Measurements from ENCODE around the gene ARIH2. TPM values are rescaled to one million over a fixed set of nuclear protein-coding genes. Genes with fewer than 3 reads are reported as not detected.

The ARIH2 gene
- total and polyA plus RNA-seq, 2 of the 4 experiments (the other 2 are of a cell fraction), result 62.3 to 93.7 TPM

DNA sequence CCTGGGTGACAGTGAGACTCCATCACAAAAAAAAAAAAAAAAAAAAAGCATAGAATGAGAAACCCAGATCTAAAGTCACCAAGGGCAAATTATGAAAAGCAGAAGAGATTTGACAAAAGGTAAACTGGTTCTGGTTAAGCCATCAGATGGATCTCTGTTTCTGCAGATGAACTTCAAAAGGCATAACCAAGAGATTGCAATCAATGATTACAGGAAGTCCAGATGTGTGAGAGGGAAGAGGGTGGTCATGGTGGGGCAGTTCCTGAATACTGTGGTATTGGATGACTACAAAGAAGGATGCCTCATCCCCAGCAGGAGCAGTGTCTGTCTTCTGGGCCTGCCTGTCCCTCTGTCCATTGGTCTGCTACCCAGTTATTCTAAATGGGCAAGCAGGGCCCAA is 75.2 kb downstream of the ARIH2 start:
- no peak overlapping the region for H3K27ac ChIP-seq (ENCODE audit: insufficient read depth, low read length)
- H2AK5ac ChIP-seq (ENCODE audit: low read depth, low read length), result no peak overlapping the region
- in situ Hi-C loops (cut with MboI; ENCODE audit: low sequenced_read_pairs) (no loop called here), dilution Hi-C loops (cut with HindIII; ENCODE audit: low sequenced_read_pairs, unreplicated experiment) (no loop called here), intact Hi-C loops (cut with micrococcal nuclease) (no loop called here)
- no peak overlapping the region for H4K91ac ChIP-seq (ENCODE audit: insufficient read depth, low read depth, low read length)
- no peak overlapping the region for H2BK15ac ChIP-seq (ENCODE audit: low read depth, low read length)
- H4K20me1 ChIP-seq (ENCODE audit: insufficient read depth, low read length), result no peaks in the 10 kb centered on the region; the same call in 1 of the 2 replicates
- H3K79me1 ChIP-seq (ENCODE audit: low read depth in 1 of 2, low read length in 2 of 2), result peaks cover 49 to 66% of the 10 kb centered on the region in 2 experiments
- ATAC-seq (ENCODE audit: low read depth) (no peak), DNase-seq (no peak)
- no peak overlapping the region for H3K9ac ChIP-seq (ENCODE audit: low read depth, low read length)
- no peak overlapping the region for H3K56ac ChIP-seq (ENCODE audit: extremely low read depth, insufficient read depth, low read length)
- H3K4me1 ChIP-seq (ENCODE audit: control insufficient read depth, insufficient read depth, low read length), result peaks cover 14% of the 10 kb centered on the region
- no peak overlapping the region for H2AK9ac ChIP-seq (replicated peaks; ENCODE audit: low read depth, low read length, poor library complexity)
- H4K5ac ChIP-seq (ENCODE audit: low read depth, low read length), result no peak overlapping the region
- H3K36me3 ChIP-seq (ENCODE audit: control insufficient read depth, insufficient read depth, low read length), result peaks cover 3% of the 10 kb centered on the region; the same call in 1 of the 2 replicates
- H3K4ac ChIP-seq (ENCODE audit: low read depth, low read length), result no peak overlapping the region
- no TSS peak for BruUV-seq (replicated peaks)
- H3K9me1 ChIP-seq (ENCODE audit: insufficient read depth, low read length), result peaks cover 7% of the 10 kb centered on the region
- ChIA-PET CTCF (no interaction called here), POLR2A (ENCODE audit: unreplicated experiment) (no interaction called here)
- no peak for TF ChIP-seq MAZ (IDR thresholded peaks at IDR 0.05; ENCODE audit: borderline replicate concordance, low read depth, low read length)
- no peak for TF ChIP-seq RCOR1 (IDR thresholded peaks at IDR 0.05; ENCODE audit: insufficient replicate concordance, low read length)
- TF ChIP-seq, protein P1, sequence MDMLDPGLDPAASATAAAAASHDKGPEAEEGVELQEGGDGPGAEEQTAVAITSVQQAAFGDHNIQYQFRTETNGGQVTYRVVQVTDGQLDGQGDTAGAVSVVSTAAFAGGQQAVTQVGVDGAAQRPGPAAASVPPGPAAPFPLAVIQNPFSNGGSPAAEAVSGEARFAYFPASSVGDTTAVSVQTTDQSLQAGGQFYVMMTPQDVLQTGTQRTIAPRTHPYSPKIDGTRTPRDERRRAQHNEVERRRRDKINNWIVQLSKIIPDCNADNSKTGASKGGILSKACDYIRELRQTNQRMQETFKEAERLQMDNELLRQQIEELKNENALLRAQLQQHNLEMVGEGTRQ (IDR thresholded peaks at IDR 0.05; ENCODE audit: low read depth, low read length), result no peak
- no peak for TF ChIP-seq SMC3 (IDR thresholded peaks at IDR 0.05; ENCODE audit: low read depth, low read length)
- no peak for TF ChIP-seq NFE2L2 (IDR thresholded peaks at IDR 0.05; ENCODE audit: low read depth, low read length)
- TF ChIP-seq RFX5 (IDR thresholded peaks at IDR 0.05; ENCODE audit: low read depth, low read length), result no peak
- no peak for TF ChIP-seq CEBPB (IDR thresholded peaks at IDR 0.05; ENCODE audit: low read depth, low read length)
- TF ChIP-seq CHD1 (IDR thresholded peaks at IDR 0.05; ENCODE audit: low read depth, low read length), result no peak
- TF ChIP-seq, protein P2, sequence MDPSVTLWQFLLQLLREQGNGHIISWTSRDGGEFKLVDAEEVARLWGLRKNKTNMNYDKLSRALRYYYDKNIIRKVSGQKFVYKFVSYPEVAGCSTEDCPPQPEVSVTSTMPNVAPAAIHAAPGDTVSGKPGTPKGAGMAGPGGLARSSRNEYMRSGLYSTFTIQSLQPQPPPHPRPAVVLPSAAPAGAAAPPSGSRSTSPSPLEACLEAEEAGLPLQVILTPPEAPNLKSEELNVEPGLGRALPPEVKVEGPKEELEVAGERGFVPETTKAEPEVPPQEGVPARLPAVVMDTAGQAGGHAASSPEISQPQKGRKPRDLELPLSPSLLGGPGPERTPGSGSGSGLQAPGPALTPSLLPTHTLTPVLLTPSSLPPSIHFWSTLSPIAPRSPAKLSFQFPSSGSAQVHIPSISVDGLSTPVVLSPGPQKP (IDR thresholded peaks at IDR 0.05; ENCODE audit: borderline replicate concordance, low read depth, low read length), result no peak
- TF ChIP-seq RAD21 (IDR thresholded peaks at IDR 0.05; ENCODE audit: low read length), result no peak
- no peak for TF ChIP-seq FOS (IDR thresholded peaks at IDR 0.05; ENCODE audit: low read depth, low read length)
- TF ChIP-seq, protein P3, sequence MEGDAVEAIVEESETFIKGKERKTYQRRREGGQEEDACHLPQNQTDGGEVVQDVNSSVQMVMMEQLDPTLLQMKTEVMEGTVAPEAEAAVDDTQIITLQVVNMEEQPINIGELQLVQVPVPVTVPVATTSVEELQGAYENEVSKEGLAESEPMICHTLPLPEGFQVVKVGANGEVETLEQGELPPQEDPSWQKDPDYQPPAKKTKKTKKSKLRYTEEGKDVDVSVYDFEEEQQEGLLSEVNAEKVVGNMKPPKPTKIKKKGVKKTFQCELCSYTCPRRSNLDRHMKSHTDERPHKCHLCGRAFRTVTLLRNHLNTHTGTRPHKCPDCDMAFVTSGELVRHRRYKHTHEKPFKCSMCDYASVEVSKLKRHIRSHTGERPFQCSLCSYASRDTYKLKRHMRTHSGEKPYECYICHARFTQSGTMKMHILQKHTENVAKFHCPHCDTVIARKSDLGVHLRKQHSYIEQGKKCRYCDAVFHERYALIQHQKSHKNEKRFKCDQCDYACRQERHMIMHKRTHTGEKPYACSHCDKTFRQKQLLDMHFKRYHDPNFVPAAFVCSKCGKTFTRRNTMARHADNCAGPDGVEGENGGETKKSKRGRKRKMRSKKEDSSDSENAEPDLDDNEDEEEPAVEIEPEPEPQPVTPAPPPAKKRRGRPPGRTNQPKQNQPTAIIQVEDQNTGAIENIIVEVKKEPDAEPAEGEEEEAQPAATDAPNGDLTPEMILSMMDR (conservative IDR thresholded peaks at IDR 0.05; ENCODE audit: low read depth, low read length), result no peak
- TF ChIP-seq MAFK (IDR thresholded peaks at IDR 0.05; ENCODE audit: low read depth, low read length), result no peak
- TF ChIP-seq BHLHE40 (IDR thresholded peaks at IDR 0.05; ENCODE audit: low read depth, low read length), result no peak
- no peak overlapping the region for H2BK20ac ChIP-seq (ENCODE audit: low read depth, low read length)
- no peak overlapping the region for H2AFZ ChIP-seq (replicated peaks; ENCODE audit: low read length, poor library complexity)
- no peak overlapping the region for H3K4me3 ChIP-seq (ENCODE audit: insufficient read depth, low read depth, low read length)
- no peak overlapping the region for H3K23ac ChIP-seq (ENCODE audit: low read depth, low read length)
- no peak overlapping the region for H3K14ac ChIP-seq (replicated peaks; ENCODE audit: low read depth, low read length)
- no peaks in the 10 kb centered on the region for H3K27me3 ChIP-seq (ENCODE audit: control insufficient read depth, insufficient read depth, low read length)
- no peak overlapping the region for H4K8ac ChIP-seq (ENCODE audit: low read depth in 2 of 2, low read length in 2 of 2)
- H3K4me2 ChIP-seq (ENCODE audit: low read depth, low read length), result no peak overlapping the region
- no peak overlapping the region for H2BK120ac ChIP-seq (ENCODE audit: low read depth, low read length)
- no peak overlapping the region for H3K18ac ChIP-seq (ENCODE audit: low read depth, low read length)
- no peaks in the 10 kb centered on the region for H3K9me3 ChIP-seq (ENCODE audit: control insufficient read depth, insufficient read depth, low read length)
- no peak overlapping the region for H2BK5ac ChIP-seq (ENCODE audit: low read depth, low read length, poor library complexity, severe bottlenecking)

Measured in IMR-90 (cell line).